Activated naive CD8-positive, alpha-beta T cell treated with anti-CD3 and anti-CD28 coated beads, Interleukin-2, amount 50 U/mL, for 24 hours (primary cell): ENCODE results near the gene PLCB1.

Experiments
- ATAC-seq: fragments of 150-1000 bp; cut with Tn5 transposase; one replicate; pipeline ENCODE4 v1.10.0; 2021
- DNase-seq: peaks from one replicate; pipeline ENCODE4 v3.0.0; 2021
- H3K27ac Mint-ChIP-seq: one replicate; pipeline ENCODE4 v1.8.0; 2021; ENCODE audit warnings: mild to moderate bottlenecking, mixed read lengths
- H3K27me3 Mint-ChIP-seq: one replicate; pipeline ENCODE4 v1.8.0; 2021; ENCODE audit warnings: mixed read lengths
- H3K36me3 Mint-ChIP-seq: one replicate; pipeline ENCODE4 v1.8.0; 2021; ENCODE audit warnings: low read depth, mixed read lengths
- H3K4me1 Mint-ChIP-seq: one replicate; pipeline ENCODE4 v1.8.0; 2021; ENCODE audit warnings: mixed read lengths
- H3K4me3 Mint-ChIP-seq: one replicate; pipeline ENCODE4 v1.8.0; 2021; ENCODE audit warnings: mild to moderate bottlenecking, moderate library complexity, mixed read lengths
- H3K9me3 Mint-ChIP-seq: one replicate; pipeline ENCODE4 v1.8.0; 2021; ENCODE audit warnings: mixed read lengths

Gene PLCB1

GRCh38 chr20:8778387-8778786 lies 646.3 kb downstream of the PLCB1 start:
- DNase-seq (no peak), ATAC-seq (no peak)
- Mint-ChIP-seq H3K4me3 (no peak overlapping the region), H3K27me3 (no peaks in the 10 kb centered on the region), H3K27ac (no peak overlapping the region), H3K9me3 (no peaks in the 10 kb centered on the region), H3K4me1 (no peaks in the 10 kb centered on the region), H3K36me3 (no peaks in the 10 kb centered on the region)

- no peaks in the 10 kb centered on the region for H3K27me3 Mint-ChIP-seq
- no peak overlapping the region for H3K27ac Mint-ChIP-seq
- H3K9me3 Mint-ChIP-seq: no peaks in the 10 kb centered on the region
- no peak overlapping the region for H3K4me3 Mint-ChIP-seq
- H3K36me3 Mint-ChIP-seq: no peaks in the 10 kb centered on the region
- no peak for DNase-seq
- no peak for ATAC-seq
- no peaks in the 10 kb centered on the region for H3K4me1 Mint-ChIP-seq
Measured at GRCh38 chr20:8780915-8781314, 648.8 kb downstream of the PLCB1 start.

GRCh38 chr20:8782804-8783203 lies 650.7 kb downstream of the PLCB1 start:
- Mint-ChIP-seq H3K9me3 (no peaks in the 10 kb centered on the region), H3K4me3 (no peak overlapping the region), H3K27ac (no peak overlapping the region), H3K4me1 (no peaks in the 10 kb centered on the region), H3K27me3 (no peaks in the 10 kb centered on the region), H3K36me3 (no peaks in the 10 kb centered on the region)
- ATAC-seq (no peak), DNase-seq (no peak)

- ATAC-seq: no peak
Measured at GRCh38 chr20:8783734-8784133, 651.7 kb downstream of the PLCB1 start.

GRCh38 chr20:8786383-8786782 lies 654.3 kb downstream of the PLCB1 start:
- ATAC-seq: no peak
- no peaks in the 10 kb centered on the region for H3K27me3 Mint-ChIP-seq
- no peak overlapping the region for H3K27ac Mint-ChIP-seq
- H3K36me3 Mint-ChIP-seq: no peaks in the 10 kb centered on the region
- no peak overlapping the region for H3K4me3 Mint-ChIP-seq
- H3K4me1 Mint-ChIP-seq: no peaks in the 10 kb centered on the region
- DNase-seq: no peak
- H3K9me3 Mint-ChIP-seq: no peaks in the 10 kb centered on the region

More at GRCh38 chr20:8783734-8784133, 651.7 kb downstream of the PLCB1 start:
- Mint-ChIP-seq H3K9me3 (no peaks in the 10 kb centered on the region), H3K27me3 (no peaks in the 10 kb centered on the region), H3K4me1 (no peaks in the 10 kb centered on the region), H3K36me3 (no peaks in the 10 kb centered on the region), H3K4me3 (no peak overlapping the region), H3K27ac (no peak overlapping the region)
- DNase-seq: no peak

GRCh38 chr20:8787090-8787489 lies 655.0 kb downstream of the PLCB1 start:
- H3K9me3 Mint-ChIP-seq: no peaks in the 10 kb centered on the region

GRCh38 chr20:8788275-8788674 lies 656.2 kb downstream of the PLCB1 start:
- Mint-ChIP-seq H3K9me3 (no peaks in the 10 kb centered on the region), H3K27ac (no peak overlapping the region), H3K36me3 (no peaks in the 10 kb centered on the region), H3K4me1 (no peaks in the 10 kb centered on the region), H3K27me3 (no peaks in the 10 kb centered on the region), H3K4me3 (no peak overlapping the region)
- no peak for ATAC-seq
- no peak for DNase-seq

More at GRCh38 chr20:8787090-8787489, 655.0 kb downstream of the PLCB1 start:
- Mint-ChIP-seq H3K4me3 (no peak overlapping the region), H3K4me1 (no peaks in the 10 kb centered on the region), H3K27ac (no peak overlapping the region), H3K36me3 (no peaks in the 10 kb centered on the region), H3K27me3 (no peaks in the 10 kb centered on the region)
- no peak for DNase-seq
- no peak for ATAC-seq

GRCh38 chr20:8788831-8789230 lies 656.8 kb downstream of the PLCB1 start:
- no peaks in the 10 kb centered on the region for H3K27me3 Mint-ChIP-seq
- H3K4me1 Mint-ChIP-seq: no peaks in the 10 kb centered on the region
- no peak overlapping the region for H3K27ac Mint-ChIP-seq
- H3K4me3 Mint-ChIP-seq: no peak overlapping the region
- no peaks in the 10 kb centered on the region for H3K36me3 Mint-ChIP-seq
- no peaks in the 10 kb centered on the region for H3K9me3 Mint-ChIP-seq
- ATAC-seq (no peak), DNase-seq (no peak)

GRCh38 chr20:8790442-8791074 lies 658.5 kb downstream of the PLCB1 start:
- no peak overlapping the region for H3K27ac Mint-ChIP-seq
- H3K9me3 Mint-ChIP-seq: no peaks in the 10 kb centered on the region
- no peak overlapping the region for H3K4me3 Mint-ChIP-seq
- DNase-seq (peak; percentile 2), ATAC-seq (no peak)
- H3K4me1 Mint-ChIP-seq: no peaks in the 10 kb centered on the region
- H3K27me3 Mint-ChIP-seq: no peaks in the 10 kb centered on the region
- H3K36me3 Mint-ChIP-seq: no peaks in the 10 kb centered on the region

GRCh38 chr20:8795404-8795803 lies 663.3 kb downstream of the PLCB1 start:
- DNase-seq: no peak
- H3K4me1 Mint-ChIP-seq: no peaks in the 10 kb centered on the region
- H3K9me3 Mint-ChIP-seq: no peaks in the 10 kb centered on the region
- H3K36me3 Mint-ChIP-seq: no peaks in the 10 kb centered on the region
- no peak overlapping the region for H3K4me3 Mint-ChIP-seq
- H3K27me3 Mint-ChIP-seq: no peaks in the 10 kb centered on the region
- ATAC-seq: no peak
- H3K27ac Mint-ChIP-seq: no peak overlapping the region

- Mint-ChIP-seq H3K4me3 (no peak overlapping the region), H3K27ac (no peak overlapping the region), H3K27me3 (no peaks in the 10 kb centered on the region), H3K9me3 (no peaks in the 10 kb centered on the region), H3K4me1 (no peaks in the 10 kb centered on the region), H3K36me3 (no peaks in the 10 kb centered on the region)
- DNase-seq (no peak), ATAC-seq (no peak)
Measured at GRCh38 chr20:8796088-8796660, 664.1 kb downstream of the PLCB1 start.

- no peaks in the 10 kb centered on the region for H3K4me1 Mint-ChIP-seq
- peaks cover 4% of the 10 kb centered on the region for H3K9me3 Mint-ChIP-seq
- H3K36me3 Mint-ChIP-seq: no peaks in the 10 kb centered on the region
- DNase-seq (no peak), ATAC-seq (no peak)
- H3K4me3 Mint-ChIP-seq: no peak overlapping the region
- H3K27ac Mint-ChIP-seq: no peak overlapping the region
- no peaks in the 10 kb centered on the region for H3K27me3 Mint-ChIP-seq
Measured at GRCh38 chr20:8798505-8798904, 666.4 kb downstream of the PLCB1 start.

- Mint-ChIP-seq H3K27ac (no peak overlapping the region), H3K36me3 (no peaks in the 10 kb centered on the region), H3K9me3 (peaks cover 4% of the 10 kb centered on the region), H3K4me3 (no peak overlapping the region), H3K27me3 (no peaks in the 10 kb centered on the region), H3K4me1 (no peaks in the 10 kb centered on the region)
- DNase-seq (no peak), ATAC-seq (no peak)
Measured at GRCh38 chr20:8800089-8800488, 668.0 kb downstream of the PLCB1 start.

GRCh38 chr20:8801686-8802085 lies 669.6 kb downstream of the PLCB1 start:
- Mint-ChIP-seq H3K9me3 (peaks cover 4% of the 10 kb centered on the region), H3K4me1 (peaks cover 8% of the 10 kb centered on the region), H3K27me3 (peaks cover 3% of the 10 kb centered on the region), H3K36me3 (no peaks in the 10 kb centered on the region), H3K4me3 (no peak overlapping the region), H3K27ac (no peak overlapping the region)
- ATAC-seq: no peak
- no peak for DNase-seq

- DNase-seq (no peak), ATAC-seq (no peak)
- H3K9me3 Mint-ChIP-seq: peaks cover 4% of the 10 kb centered on the region
- H3K27me3 Mint-ChIP-seq: peaks cover 3% of the 10 kb centered on the region
- H3K4me3 Mint-ChIP-seq: no peak overlapping the region
- H3K36me3 Mint-ChIP-seq: no peaks in the 10 kb centered on the region
- no peak overlapping the region for H3K27ac Mint-ChIP-seq
- peaks cover 8% of the 10 kb centered on the region for H3K4me1 Mint-ChIP-seq
Measured at GRCh38 chr20:8803065-8803464, 671.0 kb downstream of the PLCB1 start.

GRCh38 chr20:8803941-8804340 lies 671.9 kb downstream of the PLCB1 start:
- DNase-seq (no peak), ATAC-seq (no peak)
- Mint-ChIP-seq H3K4me3 (no peak overlapping the region), H3K4me1 (peaks cover 8% of the 10 kb centered on the region), H3K36me3 (no peaks in the 10 kb centered on the region), H3K27me3 (peaks cover 3% of the 10 kb centered on the region), H3K27ac (no peak overlapping the region), H3K9me3 (peaks cover 4% of the 10 kb centered on the region)
